Activated CD4-positive, CD25-positive, alpha-beta regulatory T cell treated with anti-CD3 and anti-CD28 coated beads, Interleukin-2, amount 50 U/mL, for 24 hours (primary cell): ENCODE measurements around the gene POLA1.
A peak's percentile ranks its signal among the peaks of the same experiment; 100 is the strongest.
"Not testable (repeated sequence)": the region's sequence is repeated elsewhere in the genome, so short reads cannot be mapped to it uniquely, and the experiment has no call there.

Experiments used
- ATAC-seq, 2 donors: fragments of 150-1000 bp; cut with Tn5 transposase; one replicate each; pipeline ENCODE4 v1.10.0; 2021; ENCODE audit warnings: mild to moderate bottlenecking in 1 of 2, moderate library complexity in 1 of 2

Gene POLA1, protein sequence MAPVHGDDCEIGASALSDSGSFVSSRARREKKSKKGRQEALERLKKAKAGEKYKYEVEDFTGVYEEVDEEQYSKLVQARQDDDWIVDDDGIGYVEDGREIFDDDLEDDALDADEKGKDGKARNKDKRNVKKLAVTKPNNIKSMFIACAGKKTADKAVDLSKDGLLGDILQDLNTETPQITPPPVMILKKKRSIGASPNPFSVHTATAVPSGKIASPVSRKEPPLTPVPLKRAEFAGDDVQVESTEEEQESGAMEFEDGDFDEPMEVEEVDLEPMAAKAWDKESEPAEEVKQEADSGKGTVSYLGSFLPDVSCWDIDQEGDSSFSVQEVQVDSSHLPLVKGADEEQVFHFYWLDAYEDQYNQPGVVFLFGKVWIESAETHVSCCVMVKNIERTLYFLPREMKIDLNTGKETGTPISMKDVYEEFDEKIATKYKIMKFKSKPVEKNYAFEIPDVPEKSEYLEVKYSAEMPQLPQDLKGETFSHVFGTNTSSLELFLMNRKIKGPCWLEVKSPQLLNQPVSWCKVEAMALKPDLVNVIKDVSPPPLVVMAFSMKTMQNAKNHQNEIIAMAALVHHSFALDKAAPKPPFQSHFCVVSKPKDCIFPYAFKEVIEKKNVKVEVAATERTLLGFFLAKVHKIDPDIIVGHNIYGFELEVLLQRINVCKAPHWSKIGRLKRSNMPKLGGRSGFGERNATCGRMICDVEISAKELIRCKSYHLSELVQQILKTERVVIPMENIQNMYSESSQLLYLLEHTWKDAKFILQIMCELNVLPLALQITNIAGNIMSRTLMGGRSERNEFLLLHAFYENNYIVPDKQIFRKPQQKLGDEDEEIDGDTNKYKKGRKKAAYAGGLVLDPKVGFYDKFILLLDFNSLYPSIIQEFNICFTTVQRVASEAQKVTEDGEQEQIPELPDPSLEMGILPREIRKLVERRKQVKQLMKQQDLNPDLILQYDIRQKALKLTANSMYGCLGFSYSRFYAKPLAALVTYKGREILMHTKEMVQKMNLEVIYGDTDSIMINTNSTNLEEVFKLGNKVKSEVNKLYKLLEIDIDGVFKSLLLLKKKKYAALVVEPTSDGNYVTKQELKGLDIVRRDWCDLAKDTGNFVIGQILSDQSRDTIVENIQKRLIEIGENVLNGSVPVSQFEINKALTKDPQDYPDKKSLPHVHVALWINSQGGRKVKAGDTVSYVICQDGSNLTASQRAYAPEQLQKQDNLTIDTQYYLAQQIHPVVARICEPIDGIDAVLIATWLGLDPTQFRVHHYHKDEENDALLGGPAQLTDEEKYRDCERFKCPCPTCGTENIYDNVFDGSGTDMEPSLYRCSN (N-terminal part only)

DNA sequence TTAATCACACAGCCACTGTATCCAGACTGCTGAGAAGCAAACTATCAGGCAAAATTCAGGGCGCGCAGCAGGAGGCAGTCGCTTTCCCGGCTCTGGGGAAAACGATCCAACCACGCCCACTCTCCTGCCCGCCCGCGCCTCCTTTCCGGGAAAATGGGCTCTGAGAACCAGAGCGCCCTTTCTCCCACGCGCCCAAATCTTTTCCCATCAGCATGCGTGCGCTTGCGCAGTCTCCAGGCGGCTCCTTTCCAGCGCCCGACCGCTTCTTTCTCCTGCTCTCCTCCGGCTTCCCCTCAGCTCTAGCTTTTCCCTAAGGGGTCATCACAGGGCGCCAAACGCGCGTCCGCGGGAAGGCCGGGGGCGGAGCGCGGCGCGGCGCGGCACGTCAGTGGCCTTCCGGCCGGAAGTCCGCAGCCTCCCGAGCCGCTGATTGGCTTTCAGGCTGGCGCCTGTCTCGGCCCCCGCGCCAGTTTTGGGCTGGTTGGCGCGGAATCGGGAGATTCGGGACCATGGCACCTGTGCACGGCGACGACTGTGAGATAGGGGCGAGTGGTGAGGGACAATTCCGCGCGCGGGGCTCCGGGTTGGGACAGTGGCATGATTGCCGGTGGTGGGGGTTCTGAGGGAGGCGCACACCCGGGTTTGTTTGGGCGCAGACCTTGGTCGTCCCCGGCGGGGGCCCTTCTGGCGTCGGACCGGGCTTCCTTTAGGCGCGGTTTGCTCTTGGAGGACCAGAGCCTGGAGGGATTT, at the start of gene POLA1:
POLA1 (plus strand) TSS at position 466 of the 750 bp plus-strand sequence; CDS start at position 510, 44 bp downstream.
- peak; percentile 91 to 94 for ATAC-seq

DNA sequence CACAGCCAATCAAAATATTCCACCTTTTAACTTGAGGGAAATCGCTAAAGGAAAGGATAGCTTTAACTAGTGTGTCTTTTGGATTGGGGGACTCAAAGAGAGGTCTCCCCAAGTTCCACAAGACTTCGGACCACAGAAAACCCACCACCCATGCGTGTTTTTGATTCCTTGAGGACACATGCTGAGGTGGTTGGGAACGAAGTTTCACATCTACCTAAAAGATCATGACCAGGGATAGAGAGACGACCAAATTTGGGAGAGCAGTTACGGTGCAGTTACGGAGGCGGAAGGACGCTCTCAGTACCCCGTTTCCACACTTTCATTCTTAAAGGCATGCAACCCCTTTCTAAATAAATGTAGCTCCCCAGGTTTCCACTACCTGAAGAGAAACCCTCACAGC, 47.7 kb upstream of the POLA1 start:
- no peak for ATAC-seq

DNA sequence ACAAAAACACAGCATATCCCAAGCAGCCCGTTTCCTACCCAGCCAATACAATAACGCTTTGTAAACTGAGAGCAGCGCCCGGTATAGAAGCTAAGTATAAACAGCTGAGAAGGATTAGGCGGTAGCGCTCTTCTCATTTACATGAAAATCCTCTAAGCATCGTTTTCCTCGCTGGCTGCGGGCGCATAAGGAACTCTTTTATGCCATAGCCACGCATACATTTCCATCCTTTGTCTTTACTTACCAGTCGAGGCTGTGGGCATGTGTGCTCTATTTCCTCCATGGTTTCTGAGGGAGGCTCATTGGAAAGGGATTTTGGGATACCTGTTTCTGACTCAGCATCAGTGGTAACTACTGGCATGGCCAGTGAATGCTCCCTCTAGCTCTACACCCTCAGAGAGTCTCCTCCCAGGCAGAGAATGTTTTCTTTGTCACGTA, 47.0 kb upstream of the POLA1 start:
- ATAC-seq = peak; percentile 12 to 14

DNA sequence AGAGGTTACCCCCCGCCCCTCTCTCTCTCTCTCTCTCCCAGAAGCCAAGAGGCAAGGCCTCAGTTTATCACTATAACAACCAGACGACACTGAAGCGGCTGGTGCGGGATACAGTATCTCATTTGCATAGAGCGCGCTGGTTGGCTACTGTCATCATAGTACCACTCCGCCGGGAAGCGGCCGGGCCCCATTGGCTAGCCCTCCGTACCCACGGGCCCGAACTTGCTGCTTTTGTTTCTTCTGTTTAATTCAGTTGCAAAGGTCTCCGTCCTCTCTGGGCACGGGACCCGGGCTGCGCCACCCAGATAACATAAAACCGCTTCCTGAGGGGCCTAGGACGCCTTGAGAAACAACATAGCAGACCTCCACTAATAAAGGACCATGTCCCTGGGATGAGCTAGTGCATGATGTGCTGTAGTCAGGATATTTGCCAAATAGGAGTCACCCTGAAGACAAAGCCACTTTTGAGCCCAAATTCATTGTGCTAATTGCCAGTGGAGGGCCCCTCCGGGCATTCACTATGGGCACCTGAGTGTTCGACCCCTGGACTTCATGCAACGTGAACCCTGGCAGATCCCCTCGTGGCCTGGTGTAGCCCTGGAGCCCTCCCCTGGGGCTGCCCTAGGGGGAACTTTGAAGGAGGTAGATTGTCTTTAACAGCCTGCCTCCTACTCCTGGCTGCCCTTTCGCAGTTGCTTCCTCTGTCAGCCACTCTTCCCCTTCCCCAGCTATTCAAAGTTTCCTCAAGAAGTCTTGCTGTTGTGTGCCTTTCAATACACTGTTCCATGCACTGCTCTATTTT, 46.3 kb upstream of the POLA1 start, which contains the start of gene PCYT1B:
PCYT1B (minus strand) TSS at position 91 of the 802 bp plus-strand sequence. CDS start 242 bp downstream, outside the sequence.
- ATAC-seq = peak; percentile 95 to 98

DNA sequence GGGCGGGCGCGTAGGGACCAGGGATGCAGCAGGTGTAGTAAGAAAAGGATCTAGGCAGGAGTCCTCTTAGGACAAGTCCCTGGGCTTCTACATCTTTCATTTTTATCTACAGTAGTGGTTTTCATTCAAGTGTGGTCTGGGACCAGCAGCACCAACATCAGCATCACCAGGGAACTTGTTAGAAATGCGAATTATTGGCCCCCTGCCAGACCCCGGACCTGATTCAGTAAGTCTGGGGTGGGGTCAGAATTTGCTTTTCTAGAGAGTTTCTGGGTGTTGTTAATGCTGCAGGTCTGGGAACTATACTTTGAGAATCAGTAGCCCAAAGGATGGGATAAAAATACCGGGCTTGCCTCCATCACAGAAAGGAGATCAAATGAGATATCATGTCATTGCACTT, 45.2 kb upstream of the POLA1 start:
- no peak for ATAC-seq

DNA sequence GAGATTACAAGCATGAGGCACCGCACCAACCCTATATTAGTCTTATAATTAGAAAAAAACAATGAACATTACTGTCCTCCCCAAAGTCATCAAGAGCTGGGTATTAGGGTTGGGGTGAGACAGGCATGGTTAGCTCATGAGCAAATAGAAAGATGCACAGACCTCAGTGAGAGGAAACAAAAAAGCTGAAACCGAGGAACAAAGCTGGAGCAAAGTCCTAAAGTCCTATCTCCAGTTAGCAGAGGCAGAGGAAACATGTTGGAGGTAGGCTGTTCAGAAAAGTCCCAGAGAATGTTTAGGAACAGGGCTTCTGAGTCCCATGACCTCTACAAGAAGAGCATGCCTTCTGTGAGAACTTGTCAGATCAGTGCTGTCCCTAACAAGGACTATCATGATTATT, 41.9 kb upstream of the POLA1 start:
- no peak for ATAC-seq

DNA sequence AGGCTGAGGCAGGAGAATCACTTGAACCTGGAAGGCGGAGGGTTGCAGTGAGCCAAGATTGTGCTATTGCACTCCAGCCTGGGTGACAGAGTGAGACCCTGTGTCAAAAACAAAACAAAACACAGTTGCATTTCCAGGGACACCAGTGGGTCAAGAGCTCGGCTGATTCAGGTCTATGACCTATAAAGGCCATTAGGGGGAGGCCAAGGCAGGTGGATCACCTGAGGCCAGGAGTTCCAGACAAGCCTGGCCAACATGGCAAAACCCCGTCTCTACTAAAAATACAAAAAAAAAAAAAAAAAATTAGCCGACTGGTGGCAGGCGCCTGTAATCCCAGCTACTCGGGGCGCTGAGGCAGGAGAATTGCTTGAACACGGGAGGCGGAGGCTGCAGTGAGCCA, 38.0 kb upstream of the POLA1 start:
- not testable (repeated sequence) for ATAC-seq

DNA sequence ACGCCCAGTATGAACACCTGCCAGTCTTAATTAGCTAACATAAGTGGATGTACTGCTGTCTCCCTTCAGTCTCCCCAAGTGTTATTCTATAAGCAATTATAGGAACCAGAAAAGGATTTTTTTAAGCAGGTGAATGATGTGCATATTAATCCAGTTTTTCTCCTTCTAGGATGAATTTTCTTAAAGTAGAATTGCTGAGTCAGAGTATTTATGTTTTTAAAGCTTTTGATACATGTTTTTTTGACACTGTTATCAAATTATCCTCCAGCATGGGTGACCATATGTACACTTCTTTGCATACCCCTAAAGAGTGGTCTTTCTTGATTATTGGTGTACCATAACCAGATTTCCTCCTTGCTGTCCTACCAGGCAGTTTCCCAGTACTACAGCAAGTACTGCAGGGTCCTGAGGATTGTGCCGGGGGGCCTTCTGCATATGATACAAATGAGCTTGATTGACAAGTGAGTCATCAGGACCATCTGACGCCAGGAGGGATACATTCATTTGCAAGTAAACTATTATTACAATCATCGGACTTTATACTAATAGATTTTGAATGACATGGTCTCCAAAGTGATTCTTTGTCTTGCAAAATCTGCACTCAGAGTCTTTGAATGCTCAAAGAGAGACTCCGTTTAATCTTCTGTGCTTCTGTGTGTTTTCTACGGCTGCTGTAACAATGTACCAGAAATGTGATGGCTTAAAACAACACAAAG, 35.9 kb upstream of the POLA1 start:
- ATAC-seq = no peak

DNA sequence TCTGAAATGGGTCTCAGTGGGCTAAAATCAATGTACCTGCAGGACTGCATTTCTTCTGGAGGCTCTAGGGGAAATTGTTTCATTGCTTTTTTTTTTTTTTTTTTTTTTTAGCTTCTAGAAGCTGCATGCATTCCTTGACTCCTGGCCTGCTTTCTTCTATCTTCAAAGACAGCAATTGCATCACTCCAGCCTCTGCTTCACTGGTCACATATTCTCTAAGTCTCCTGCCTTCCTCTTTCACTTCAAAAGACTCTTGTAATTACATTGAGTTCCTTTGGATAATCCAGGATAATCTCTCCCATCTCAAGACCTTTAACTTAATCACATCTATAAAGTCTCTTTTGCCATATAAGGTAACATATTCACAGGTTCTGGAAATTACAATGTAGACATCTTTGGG, 35.3 kb upstream of the POLA1 start:
- ATAC-seq = no peak

DNA sequence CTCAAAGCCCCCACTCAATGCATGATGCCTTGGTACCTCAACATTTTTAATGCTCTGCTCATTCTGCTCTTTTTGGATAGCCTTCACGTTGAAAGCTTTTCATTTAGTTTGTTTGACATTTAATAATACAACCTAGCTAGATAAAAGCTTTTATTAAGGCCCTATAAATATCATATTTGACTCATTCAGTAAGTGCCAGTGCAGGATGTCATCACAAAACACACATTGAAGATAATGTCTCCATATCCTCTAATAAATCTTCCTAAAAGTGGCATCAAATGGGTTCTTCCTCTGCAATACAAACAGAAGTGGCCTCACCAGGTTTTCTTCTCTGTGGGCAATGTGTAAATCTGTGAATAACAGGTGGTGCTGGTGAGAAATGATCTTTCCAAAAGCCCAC, 34.6 kb upstream of the POLA1 start:
- ATAC-seq = no peak

DNA sequence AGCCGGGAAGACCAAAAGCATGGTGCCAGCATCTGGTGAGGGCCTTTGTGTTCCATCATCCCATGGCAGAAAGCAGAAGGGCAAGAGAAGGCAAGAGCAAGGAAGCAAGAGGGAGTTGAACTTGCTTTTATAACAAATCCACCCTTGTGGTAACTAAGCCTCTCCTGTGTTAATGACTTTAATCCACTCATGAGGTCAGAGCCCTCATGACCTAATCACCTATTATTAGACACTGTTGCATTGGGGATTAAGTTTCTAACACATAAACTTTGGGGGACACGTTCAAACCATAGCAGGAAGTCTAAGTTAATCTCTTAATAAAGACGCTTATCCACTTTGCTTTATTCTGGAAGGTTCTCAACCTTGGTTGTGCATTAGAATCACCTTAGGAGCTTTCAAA, 34.1 kb upstream of the POLA1 start:
- no peak for ATAC-seq

DNA sequence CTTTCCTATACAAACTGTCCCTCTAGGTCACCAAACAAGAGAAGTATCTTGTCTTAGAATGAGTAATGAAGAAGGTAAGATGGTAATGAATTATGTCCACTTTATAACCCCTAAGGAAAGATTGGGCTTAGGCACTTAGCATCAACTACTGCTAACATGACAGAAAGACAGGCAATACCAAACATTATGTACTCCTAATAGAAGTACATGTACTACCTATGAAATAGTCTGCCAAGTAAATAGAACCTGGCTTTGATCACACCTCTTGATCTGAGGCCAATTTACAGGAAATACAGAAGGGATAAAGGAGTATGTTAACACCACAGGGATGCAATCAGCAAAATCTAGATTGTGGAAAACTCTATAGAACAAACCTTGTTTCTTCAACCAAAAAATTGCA, 32.4 kb upstream of the POLA1 start:
- ATAC-seq = no peak

DNA sequence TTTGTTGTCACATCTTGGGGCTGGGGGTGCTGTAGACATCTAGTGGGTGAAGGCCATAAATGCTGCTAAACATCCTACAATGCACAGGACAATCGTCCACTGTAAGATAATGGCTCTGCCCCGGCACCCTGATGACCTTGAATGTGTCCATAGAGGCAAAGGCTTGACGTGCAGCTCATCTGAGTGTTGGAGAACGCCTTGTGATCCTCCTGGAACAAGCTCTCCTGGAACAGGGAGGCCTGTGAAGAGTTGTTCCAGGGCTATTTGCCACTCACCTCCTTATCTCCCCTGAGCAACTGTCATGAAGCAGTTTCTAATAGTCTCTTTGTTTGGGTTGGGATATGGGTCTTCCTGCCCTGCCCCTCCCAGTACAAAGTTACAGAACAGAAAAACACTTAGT, 31.4 kb upstream of the POLA1 start:
- no peak for ATAC-seq

DNA sequence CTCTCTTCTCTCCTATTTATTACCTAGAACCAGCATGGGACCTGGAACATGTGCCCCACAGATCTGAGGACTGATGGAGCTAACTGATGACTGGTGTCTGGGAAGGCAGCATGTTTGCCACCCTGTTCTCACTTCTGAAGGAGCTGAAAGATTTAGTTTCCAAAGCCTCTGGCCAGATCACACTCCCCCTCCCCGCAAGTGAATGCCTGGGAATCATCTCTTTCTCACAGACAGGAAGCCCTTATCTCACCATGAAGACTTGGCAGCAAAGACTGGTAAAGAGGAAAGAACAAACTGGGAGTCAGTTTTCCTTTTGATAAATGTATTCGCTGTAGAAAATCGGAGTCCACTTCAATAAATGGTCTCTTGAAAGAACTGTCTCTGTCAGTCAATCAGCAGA, 25.6 kb upstream of the POLA1 start:
- ATAC-seq = no peak

DNA sequence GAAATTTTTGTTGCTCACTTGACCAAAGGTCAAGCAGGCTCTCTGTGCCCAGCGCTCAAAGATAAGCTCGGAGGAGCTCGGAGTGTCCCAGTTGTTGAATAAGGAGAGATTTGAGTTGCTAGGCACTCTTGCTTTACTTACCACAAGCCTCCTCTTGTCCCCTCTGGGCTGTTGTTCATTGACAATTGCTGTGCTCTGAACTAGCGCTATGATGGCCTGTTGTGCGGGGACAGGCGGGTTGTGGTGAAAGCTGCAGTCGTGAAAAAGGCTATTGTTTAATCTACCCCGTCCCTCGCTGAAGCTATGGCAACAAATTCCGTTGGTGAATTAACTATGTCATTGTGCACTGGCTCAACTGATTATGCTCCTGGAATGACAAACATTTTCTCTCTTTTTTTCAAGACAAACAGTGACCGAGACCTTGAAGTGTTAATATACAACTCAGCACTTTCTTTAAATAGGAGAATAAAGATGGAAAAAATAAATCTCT, 21.0 kb upstream of the POLA1 start:
- no peak for ATAC-seq

DNA sequence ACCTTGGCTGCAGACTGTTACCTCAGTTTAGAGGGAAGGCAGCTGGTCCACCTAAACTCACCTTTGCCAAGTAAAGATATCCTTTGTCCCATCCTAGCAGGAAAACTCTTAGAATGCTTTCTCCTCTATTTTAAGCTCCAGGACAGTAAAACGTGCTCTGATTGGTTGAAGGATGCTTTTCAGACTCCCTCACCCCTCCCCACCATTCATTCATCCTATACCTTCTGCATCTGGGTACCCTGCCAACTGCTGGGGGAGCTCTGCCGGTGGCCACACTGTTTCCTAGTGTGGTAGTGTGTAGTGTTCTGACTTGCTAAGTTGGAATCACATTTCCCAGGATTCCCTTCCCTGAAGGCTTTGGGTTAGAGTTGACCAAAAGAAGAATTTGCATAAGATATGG, 20.3 kb upstream of the POLA1 start:
- no peak for ATAC-seq

DNA sequence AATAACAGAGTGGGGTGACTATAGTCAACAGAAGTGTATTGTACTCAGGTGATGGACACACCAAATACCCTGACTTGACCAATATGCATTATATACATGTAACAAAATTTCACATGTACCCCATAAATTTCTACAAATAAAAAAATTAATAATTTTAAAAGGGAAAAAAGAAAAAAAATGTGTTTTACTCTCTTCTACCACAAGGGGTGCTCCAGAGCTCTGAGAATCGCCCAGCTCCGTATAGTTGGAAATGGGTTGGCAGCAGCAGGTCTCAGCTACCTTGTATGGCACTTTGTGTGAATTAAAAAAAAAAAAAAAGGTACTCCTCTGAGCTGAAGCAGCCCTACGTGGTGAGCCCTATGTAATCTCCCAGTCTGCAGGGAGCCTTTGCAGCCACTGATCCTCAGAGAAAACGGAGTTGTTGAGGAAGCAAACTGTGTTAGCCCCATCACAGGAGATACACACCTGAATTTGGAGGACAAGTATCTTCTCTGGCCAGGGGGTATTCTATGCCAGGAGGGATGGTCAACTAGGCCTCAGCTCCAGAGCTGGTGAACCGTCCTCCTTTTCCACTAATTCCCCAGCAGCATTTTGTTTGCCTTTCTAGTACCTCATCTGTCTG, 17.2 kb upstream of the POLA1 start:
- no peak for ATAC-seq

DNA sequence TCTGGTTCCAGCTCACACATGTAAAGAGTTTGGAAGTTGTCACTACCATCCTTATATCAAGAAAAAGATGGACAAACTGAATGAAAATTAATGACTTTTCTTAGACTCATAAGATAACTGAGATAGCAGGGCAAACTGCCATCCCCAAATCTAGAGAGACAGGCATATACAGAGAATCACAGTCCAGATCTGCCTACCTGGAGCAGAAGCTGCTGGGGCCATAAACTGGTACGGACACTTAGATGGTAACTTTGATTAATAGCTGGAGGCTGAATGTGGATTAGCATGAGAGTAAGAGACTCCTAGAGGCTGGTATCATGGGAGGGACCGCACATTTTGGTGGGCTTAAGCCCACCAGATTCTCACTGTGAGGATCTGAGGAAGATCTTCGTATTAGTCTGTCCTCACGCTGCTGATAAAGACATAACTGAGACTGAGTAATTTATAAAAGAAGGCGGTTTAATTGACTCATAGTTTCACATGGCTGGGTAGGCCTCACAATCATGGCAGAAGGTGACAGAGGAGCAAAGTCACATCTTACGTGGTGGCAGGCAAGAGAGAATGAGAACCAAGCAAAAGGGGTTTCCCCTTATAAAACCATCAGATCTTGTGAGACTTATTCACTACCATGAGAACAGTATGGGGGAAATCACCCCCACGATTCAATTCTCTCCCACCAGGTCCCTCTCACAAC, 10.8 kb upstream of the POLA1 start:
- peak; percentile 97 to 98 for ATAC-seq

DNA sequence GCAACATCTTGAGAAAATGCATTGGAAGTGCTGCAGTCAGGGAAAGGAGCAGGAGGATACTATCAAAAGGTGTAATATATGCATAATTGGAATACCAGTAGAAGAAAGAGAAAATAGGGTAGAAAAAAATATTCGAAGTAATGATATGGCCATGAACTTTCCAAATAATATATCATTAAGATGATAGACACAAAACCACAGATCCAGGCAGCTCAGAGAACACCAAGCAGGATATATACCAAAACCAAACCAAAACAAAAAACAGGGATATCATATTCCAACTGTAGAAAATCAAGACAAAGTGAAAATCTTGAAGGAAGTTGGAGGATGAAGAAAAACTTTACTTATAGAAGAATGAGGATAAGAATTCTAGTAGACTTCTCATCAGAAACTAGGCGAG, 9.7 kb upstream of the POLA1 start:
- no peak for ATAC-seq
